ENCODE measurements around the gene SCML1. TPM values are rescaled to one million over a fixed set of nuclear protein-coding genes. Genes with fewer than 3 reads are reported as not detected.

Gene SCML1
- total and polyA plus RNA-seq, 9 of the 15 experiments (the other 6 are each of a cell fraction or from before 2014, with no cell fraction given), result 0.01 to 0.04 (median 0.04) TPM; not detected in 6

DNA sequence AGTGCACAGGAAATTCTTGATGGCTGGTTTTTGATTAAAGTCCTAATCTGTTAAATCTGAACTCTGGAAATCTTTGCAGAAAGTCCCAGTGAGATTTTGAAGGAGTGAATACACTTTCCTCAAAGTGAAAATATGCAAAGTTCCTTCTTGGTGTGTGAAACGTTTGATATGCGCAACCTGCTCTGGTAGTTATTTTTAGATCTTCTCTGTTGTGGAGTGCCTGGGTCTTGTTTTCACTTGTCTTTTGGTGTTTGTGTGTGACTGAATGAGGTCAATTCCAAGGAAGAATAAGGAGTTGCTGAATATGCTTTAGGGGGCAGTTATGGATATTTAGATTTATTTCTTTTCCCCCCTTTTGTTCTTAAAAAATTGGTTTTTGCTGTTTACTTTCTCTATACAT is 41.7 kb downstream of the SCML1 start:
- ATAC-seq (no peak), FAIRE-seq (no peak), DNase-seq (ENCODE audit: extremely low read depth in 1 of 4, low spot score in 3 of 4) (no peak)
- Histone ChIP-seq H3K27me3 (ENCODE audit: control insufficient read depth in 2 of 2, insufficient read depth in 2 of 2, low read length in 2 of 2) (no peaks in the 10 kb centered on the region), H2AFZ (ENCODE audit: low read depth, low read length) (no peak overlapping the region), H3K4me1 (replicated peaks in 1 of 2; ENCODE audit: control insufficient read depth in 2 of 2, insufficient read depth in 2 of 2, low read length in 2 of 2) (no peaks in the 10 kb centered on the region), H3K36me3 (ENCODE audit: control insufficient read depth, insufficient read depth, low read length) (no peaks in the 10 kb centered on the region), H4K20me1 (replicated peaks; ENCODE audit: control insufficient read depth, insufficient read depth, low read length) (no peaks in the 10 kb centered on the region), H3K9me1 (ENCODE audit: control insufficient read depth, insufficient read depth, low read length) (no peaks in the 10 kb centered on the region), H3K4me3 (no peak overlapping the region), H3K9me3 (replicated peaks; ENCODE audit: control insufficient read depth, insufficient read depth, low read depth, low read length) (no peaks in the 10 kb centered on the region), H3K79me2 (ENCODE audit: control insufficient read depth, insufficient read depth, low read length) (no peaks in the 10 kb centered on the region), H3K9ac (ENCODE audit: insufficient read depth in 1 of 2, low read depth in 2 of 2, low read length in 2 of 2) (no peak overlapping the region), H3K4me2 (ENCODE audit: insufficient read depth, low read length) (no peak overlapping the region), H3K27ac (ENCODE audit: extremely low read depth, low read depth, low read length) (no peak overlapping the region)
- ChIA-PET POLR2A (no interaction called here), CTCF (ENCODE audit: low intra/inter-chr PET ratio) (no interaction called here)
- intact Hi-C loops (cut with micrococcal nuclease), result no loop called here
- TF ChIP-seq THAP7 (CRISPR knock-in tag; IDR thresholded peaks at IDR 0.05), result no peak
- no peak for TF ChIP-seq CBX8 (IDR thresholded peaks at IDR 0.05; ENCODE audit: borderline replicate concordance, extremely low read depth, low read depth, low read length, poor library complexity, severe bottlenecking)
- no peak for TF ChIP-seq JUN (IDR thresholded peaks at IDR 0.05; ENCODE audit: borderline replicate concordance, low read depth, low read length)
- TF ChIP-seq JUN (CRISPR knock-in tag; IDR thresholded peaks at IDR 0.05; ENCODE audit: borderline replicate concordance), result no peak
- no peak for TF ChIP-seq RBM15 (IDR thresholded peaks at IDR 0.05; ENCODE audit: insufficient read depth, low read length)
- in situ Hi-C loops (cut with MboI), result no loop called here
- WGBS (ENCODE audit: insufficient coverage, low coverage, missing lambda C conversion rate), result 8% methylated on average over 2 of the region's 2 CpGs
- BruUV-seq (replicated peaks), result no TSS peak

GRCh38 chrX:17779434-17779833 is 42.1 kb downstream of the SCML1 start:
- no peak overlapping the region for H2AFZ ChIP-seq (ENCODE audit: low read depth, low read length)
- FAIRE-seq, result no peak
- H4K20me1 ChIP-seq (replicated peaks; ENCODE audit: control insufficient read depth, insufficient read depth, low read length), result no peaks in the 10 kb centered on the region
- DNase-seq (ENCODE audit: extremely low read depth in 1 of 4, low spot score in 3 of 4), result no peak
- no peaks in the 10 kb centered on the region for H3K79me2 ChIP-seq (ENCODE audit: control insufficient read depth, insufficient read depth, low read length)
- WGBS (ENCODE audit: insufficient coverage, low coverage, missing lambda C conversion rate), result 0% methylated on average over 4 of the region's 4 CpGs
- H3K9me1 ChIP-seq (ENCODE audit: control insufficient read depth, insufficient read depth, low read length), result no peaks in the 10 kb centered on the region
- H3K36me3 ChIP-seq (ENCODE audit: control insufficient read depth, insufficient read depth, low read length), result no peaks in the 10 kb centered on the region
- no peaks in the 10 kb centered on the region for H3K27me3 ChIP-seq (ENCODE audit: control insufficient read depth in 2 of 2, insufficient read depth in 2 of 2, low read length in 2 of 2)
- H3K4me3 ChIP-seq, result no peak overlapping the region
- in situ Hi-C loops (cut with MboI) (no loop called here), intact Hi-C loops (cut with micrococcal nuclease) (no loop called here)
- H3K4me2 ChIP-seq (ENCODE audit: insufficient read depth, low read length), result no peak overlapping the region
- CTCF ChIA-PET (ENCODE audit: low intra/inter-chr PET ratio), result no interaction called here
- no peak overlapping the region for H3K9ac ChIP-seq (ENCODE audit: insufficient read depth in 1 of 2, low read depth in 2 of 2, low read length in 2 of 2)
- no peaks in the 10 kb centered on the region for H3K9me3 ChIP-seq (replicated peaks; ENCODE audit: control insufficient read depth, insufficient read depth, low read depth, low read length)
- no TSS peak for BruUV-seq (replicated peaks)
- ATAC-seq, result no peak
- H3K27ac ChIP-seq (ENCODE audit: extremely low read depth, low read depth, low read length), result no peak overlapping the region
- POLR2A ChIA-PET, result no interaction called here
- TF ChIP-seq FOSL1 (tag; conservative IDR thresholded peaks at IDR 0.05) (no peak), PHF8 (IDR thresholded peaks at IDR 0.05; ENCODE audit: borderline replicate concordance, low read length) (no peak), ZNF263 (CRISPR knock-in tag; IDR thresholded peaks at IDR 0.05; ENCODE audit: borderline replicate concordance) (no peak), PCBP1 (IDR thresholded peaks at IDR 0.05; ENCODE audit: low read depth, low read length, poor library complexity, severe bottlenecking) (no peak), MEF2A (IDR thresholded peaks at IDR 0.05; ENCODE audit: control insufficient read depth, low read depth, low read length) (no peak), GATA2 (CRISPR knock-in tag; IDR thresholded peaks at IDR 0.05) (no peak), HDGF (IDR thresholded peaks at IDR 0.05) (no peak), ETS2 (tag; IDR thresholded peaks at IDR 0.05; ENCODE audit: borderline replicate concordance, poor library complexity, severe bottlenecking) (no peak), ZNF184 (CRISPR knock-in tag; IDR thresholded peaks at IDR 0.05) (no peak), MED1 (CRISPR knock-in tag; IDR thresholded peaks at IDR 0.05; ENCODE audit: borderline replicate concordance) (no peak)
- TF ChIP-seq, protein P1, sequence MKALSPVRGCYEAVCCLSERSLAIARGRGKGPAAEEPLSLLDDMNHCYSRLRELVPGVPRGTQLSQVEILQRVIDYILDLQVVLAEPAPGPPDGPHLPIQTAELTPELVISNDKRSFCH (CRISPR knock-in tag; IDR thresholded peaks at IDR 0.05), result no peak
- TF ChIP-seq, protein P1 (tag; IDR thresholded peaks at IDR 0.05), result no peak
- no peaks in the 10 kb centered on the region for H3K4me1 ChIP-seq (replicated peaks in 1 of 2; ENCODE audit: control insufficient read depth in 2 of 2, insufficient read depth in 2 of 2, low read length in 2 of 2)

All from K562 (cell line).